GM18868 (cell line): ENCODE data around the gene MTIF3.
"Not testable (repeated sequence)": the region's sequence is repeated elsewhere in the genome, so short reads cannot be mapped to it uniquely, and the experiment has no call there.

Source experiments
- ATAC-seq: cut with Tn5 transposase; IDR thresholded peaks from one replicate; pipeline ENCODE4 v1.9.1; 2021; ENCODE audit warnings: mild to moderate bottlenecking, moderate library complexity; ENCODE audit not compliant: unreplicated experiment

The MTIF3 gene

DNA sequence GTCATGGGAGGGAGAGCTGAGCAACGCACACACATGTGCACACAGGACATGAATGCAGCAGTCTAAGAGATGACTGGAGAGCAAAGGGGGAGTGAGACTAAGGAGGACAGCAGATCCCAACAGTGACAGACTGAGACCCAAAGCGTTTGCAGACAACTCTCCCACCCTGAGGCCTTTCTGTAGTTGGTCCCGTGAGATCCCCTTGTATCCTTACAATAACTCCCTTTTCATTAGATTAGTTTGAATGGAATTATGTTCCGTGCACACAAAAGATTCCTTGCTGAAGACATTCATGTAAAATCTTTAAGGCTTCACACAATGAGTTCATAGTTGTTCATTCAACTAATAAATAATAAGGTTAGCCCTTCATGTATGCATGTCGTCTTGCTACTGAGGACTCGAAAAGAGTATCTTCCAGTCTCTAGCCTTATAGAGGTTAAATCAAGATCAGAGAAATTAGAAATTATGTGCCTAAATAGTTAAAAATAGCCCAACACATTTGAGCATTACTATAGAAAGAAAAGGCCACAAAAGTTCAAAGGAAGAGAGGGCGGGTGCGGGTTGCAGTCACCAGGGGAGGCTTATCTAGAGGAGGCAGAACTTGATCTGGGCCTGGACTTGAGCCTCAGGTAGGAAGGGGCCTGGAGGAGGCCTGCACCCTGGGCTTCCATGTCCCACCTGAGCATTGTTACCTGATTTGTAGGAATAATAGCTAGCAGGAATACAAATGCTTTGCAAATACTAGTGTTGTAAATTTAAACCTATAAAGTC lies 29.1 kb downstream of the MTIF3 start:
- ATAC-seq: no peak

DNA sequence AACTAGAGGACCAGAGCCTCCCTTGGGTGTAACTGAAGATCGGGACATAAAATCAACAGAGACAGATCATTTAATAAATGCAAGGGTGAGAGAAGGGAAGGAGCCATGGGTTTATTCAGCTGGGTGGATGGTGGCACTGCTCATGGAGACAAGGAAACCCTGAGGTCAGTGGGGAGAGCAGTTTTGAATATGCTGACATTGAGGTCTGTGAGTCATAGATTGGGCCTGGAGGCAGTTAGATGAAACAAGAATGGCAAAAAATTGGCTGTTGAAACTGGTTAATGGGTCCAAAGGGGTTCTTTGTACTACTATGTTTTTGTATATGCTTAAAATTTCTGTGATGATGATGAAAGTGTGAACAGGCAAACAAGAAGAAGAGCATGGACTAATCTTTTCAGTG lies 31.0 kb downstream of the MTIF3 start:
- no peak for ATAC-seq

GRCh38 chr13:27415116-27415515 lies 35.2 kb downstream of the MTIF3 start:
- no peak for ATAC-seq

GRCh38 chr13:27411341-27411740 lies 39.0 kb downstream of the MTIF3 start:
- no peak for ATAC-seq

DNA sequence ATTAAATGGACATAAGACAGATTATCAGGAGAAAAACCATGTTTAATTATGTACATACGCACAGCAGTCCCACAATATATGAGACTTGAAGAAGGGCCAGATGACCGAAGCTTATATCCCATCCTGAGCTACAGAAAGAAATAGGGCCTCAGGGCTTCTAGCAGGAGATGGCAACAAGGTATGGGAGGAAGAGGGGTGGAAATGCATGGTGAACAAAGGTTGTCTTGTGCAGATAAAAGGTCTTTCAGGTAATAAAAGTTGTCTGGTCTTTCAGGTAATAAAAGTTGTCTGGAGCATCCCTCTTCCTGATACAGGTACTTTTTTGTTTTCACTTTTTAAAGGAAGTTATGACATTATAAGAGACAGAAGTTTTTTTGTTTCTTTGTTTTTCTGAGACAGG lies 41.4 kb downstream of the MTIF3 start:
- no peak for ATAC-seq

GRCh38 chr13:27408074-27408473 lies 42.3 kb downstream of the MTIF3 start:
- no peak for ATAC-seq

GRCh38 chr13:27406178-27406939 lies 44.0 kb downstream of the MTIF3 start:
- no peak for ATAC-seq

DNA sequence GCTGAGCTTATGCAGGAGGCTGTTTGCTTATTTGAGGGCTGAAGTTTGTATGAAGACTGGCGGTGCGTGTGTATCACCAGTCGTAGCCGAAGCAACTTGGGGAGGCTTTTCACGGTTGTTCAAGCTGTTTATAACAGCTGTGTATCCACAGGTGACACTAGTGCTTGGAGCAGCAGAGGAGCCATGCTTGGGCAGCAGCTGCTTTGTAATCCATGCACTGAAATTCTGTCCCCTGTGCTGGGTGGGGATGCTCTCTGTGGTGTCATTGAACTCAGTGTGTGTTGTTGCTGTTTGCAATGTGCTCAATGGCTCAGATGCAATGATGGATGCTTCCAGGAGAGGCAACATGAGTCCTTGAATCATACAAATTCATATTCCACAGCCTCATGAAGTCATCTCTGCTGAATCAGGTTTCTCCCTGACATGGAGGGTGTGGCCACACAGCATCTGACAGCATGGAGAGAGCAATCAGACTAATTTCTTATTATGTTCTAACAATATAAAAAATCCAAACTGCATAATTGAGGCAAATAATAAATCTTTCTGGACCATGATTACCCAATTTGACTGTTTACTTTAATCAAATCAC lies 44.7 kb downstream of the MTIF3 start:
- ATAC-seq: no peak

DNA sequence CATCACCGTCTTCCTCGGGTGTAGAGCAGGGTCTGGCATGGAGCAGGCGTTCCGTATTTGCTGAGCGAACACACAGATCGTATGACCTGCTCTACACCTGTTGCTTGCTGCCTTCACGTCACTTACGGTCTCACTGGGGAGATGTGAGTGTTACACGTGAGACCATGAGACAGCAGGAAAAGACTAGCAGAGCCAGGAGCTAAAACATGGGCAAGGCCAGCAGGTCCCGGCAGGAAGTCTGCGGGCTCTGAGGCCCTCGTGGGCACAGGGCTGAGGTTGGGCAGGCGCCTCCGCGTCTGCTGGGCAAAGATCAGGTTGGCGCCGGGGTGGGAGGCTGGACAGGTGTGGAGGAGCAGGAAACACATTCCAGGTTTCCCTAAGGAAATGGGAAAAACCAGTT lies 45.7 kb downstream of the MTIF3 start:
- no peak for ATAC-seq

DNA sequence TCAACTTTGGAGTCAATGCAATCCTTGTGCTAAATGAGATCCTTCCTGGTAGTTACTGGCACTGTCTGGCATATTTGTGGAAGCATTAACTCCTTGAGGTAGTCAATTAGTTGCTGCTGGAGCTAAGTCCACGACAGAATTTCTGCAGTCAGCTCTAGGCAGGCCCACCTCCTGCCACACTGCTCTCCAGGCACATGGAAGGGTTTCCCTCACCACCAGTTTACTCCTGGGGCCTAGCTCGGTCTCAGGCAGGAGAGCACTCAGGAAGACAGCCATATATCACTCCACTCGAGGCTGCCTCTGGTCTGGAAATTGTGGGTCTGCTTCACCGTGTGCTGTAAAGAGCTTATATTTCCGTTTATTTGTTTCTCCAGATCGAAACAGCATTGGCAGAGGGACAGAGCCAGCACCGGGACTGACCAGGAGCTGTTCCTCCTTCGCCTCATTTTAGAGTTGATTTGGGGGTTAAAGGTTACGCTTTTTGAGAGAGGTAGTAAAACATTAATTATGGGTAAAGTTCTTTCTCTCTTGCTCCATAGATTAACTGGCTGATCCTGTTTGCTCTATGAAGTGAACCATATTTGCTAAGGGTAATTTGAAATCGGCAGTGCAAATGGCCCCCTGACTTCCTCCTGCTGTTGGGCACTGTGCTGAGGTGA lies 46.5 kb downstream of the MTIF3 start:
- ATAC-seq: no peak

DNA sequence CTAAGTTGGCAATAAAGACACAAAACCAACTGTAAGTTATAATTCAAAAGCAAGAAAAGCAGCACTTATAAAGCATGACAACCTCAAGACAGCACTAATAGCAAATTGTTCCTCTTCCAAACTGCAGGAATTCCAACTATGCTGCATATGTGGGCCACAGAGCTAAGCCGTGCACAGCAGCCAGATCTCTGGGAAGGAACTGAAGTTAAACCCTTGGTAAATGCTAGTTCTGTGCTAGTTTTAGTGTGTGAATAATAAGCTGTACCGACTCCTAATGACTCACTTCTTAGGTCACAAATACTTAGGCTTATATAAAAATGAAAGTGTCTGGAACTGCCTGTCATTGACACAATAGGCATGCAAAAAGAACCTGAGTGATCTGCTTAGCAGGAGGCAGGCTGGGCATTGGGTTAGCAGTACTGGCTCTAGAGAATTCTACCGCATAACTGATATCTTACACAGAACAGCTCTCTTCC lies 47.1 kb downstream of the MTIF3 start:
- ATAC-seq: no peak

GRCh38 chr13:27401210-27401609 lies 49.2 kb downstream of the MTIF3 start:
- ATAC-seq: no peak

- ATAC-seq: not testable (repeated sequence)
These were observed 50.0 kb downstream of the MTIF3 start for GRCh38 chr13:27400405-27400804.

DNA sequence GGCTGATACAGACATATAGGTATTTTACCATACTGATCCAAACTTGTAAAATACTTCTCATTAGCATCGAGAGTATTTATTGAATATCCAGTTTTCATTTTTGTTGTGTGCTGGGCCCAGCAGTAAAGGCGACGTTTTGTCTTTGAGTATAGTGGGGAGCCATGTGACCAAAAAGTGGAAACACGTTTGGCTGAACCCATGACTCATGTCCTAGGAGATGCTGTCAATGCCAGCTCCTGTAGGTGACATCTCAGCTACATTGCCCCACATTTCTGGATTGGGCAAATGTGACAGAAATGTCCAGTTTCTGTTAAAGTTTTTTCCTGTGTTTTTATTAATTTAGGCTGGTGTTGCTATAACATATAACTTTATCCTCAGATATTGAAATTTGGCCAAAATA lies 52.0 kb downstream of the MTIF3 start:
- ATAC-seq: no peak

DNA sequence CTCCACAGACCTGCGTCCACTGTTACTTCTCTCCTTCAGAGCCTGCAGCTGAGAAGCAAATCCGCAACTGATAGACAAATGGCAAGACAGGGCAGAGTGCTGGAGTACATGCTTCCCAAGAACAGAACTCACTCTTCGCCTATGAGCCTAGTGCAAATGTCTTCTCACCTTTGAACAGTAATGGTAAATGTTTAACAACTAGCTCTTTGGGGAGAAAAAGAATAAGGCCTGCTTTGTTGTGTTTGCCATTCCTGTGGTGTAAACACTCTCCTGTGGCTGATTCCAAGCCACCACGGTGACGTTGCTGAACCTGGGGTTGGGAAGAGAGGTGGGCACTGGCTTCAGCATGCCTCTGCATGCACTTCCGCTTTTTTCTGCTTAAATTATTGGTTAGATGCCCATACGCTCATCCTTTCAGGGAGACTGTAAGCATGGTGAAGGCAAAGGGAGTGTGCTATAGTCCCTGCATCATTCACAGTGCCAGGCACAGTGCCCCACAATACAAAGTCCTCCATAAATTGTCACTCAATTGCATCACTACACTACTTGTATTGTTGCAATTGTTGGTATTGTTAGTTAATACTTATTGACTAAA lies 54.0 kb downstream of the MTIF3 start:
- ATAC-seq: no peak

DNA sequence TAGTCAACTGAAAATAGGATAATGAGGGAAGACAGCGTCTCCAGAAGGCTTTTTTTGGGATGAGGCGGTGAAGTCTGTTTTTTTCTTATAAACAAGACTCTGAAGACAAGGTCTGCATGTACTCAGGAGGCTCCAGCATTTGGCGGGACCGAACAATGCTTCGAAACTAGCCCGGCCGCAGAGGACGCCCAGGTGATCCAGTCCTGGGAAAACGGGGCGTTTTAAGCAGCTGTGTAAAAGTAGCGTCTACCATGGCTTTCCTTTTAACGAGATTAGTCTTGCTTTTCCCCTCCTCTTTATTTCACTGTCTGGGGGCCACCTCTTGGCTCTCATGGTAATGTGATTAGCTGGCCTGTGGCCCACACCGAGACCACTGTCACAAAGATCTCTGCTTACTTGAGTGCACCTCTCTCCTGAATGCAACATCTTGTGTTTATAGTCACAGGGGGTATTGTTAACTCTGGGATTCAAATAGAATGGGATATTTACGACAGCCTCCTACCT lies 55.3 kb downstream of the MTIF3 start:
- no peak for ATAC-seq

- no peak for ATAC-seq
These were observed 57.3 kb downstream of the MTIF3 start for GRCh38 chr13:27393101-27393500.

DNA sequence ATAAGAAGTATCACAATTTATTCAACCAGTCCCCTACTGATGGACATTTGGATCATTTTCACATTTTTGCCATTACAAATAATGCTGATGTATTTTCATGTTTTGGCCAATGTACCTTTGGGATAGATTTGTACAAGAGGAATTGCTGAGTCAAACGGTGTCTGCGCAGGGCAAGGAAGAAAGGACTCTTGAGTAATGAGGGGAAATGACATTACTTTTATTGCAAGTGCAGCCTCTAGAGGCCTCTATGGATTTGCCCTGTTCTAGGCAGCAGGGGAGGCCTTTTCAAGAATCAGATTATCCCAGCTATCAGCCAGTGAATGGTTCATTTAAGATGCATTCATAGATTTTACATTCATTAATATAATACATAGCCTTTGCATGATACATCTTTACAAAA lies 58.9 kb downstream of the MTIF3 start:
- no peak for ATAC-seq

- no peak for ATAC-seq
These were observed 60.5 kb downstream of the MTIF3 start for GRCh38 chr13:27389891-27390290.

DNA sequence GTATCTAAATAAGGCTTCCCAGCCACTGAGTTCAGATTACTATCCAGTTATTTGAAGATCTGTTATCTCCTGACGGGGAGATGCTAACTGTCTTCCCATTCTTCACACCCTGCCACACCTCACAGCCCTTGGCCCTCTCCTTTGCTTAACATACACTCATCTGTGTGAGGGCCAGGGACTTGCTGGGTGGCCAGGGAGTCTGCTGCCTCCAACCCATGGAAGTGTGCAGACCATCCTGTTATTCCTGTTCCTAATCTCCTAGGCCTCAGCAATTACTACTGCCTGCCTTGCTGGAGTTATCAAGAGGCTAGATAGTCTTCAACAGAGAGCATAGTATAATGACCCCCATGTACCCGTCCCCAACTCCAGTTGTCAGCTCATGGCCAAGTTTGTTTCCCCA lies 62.1 kb downstream of the MTIF3 start:
- no peak for ATAC-seq
